SK-N-SH (cell line): ENCODE data around the gene PRAMEF14.
"Not testable (repeated sequence)": the region's sequence is repeated elsewhere in the genome, so short reads cannot be mapped to it uniquely, and the experiment has no call there.

ENCODE experiments used
- CHD2 ChIP-seq: fragments of 150-350 bp; IDR thresholded peaks from 2 replicates; pipeline ENCODE4 v1.6.1; 2018; ENCODE audit warnings: low read length; ENCODE audit not compliant: partially characterized antibody
- CTCF ChIP-seq: fragments of 200-600 bp; sonication (generic); IDR thresholded peaks from 2 replicates; pipeline ENCODE4 v1.6.1; 2017; ENCODE audit warnings: antibody characterized with exemption, mild to moderate bottlenecking, moderate library complexity
- EP300 ChIP-seq, 2 experiments: IDR thresholded peaks; 2 replicates each; pipeline versions ENCODE4 v1.4.0 to v1.6.1; 2012; ENCODE audit warnings: borderline replicate concordance in 1 of 2, low read depth in 1 of 2, low read length in 1 of 2
- EZH2phosphoT487 ChIP-seq: fragments of 200-600 bp; sonication (generic); IDR thresholded peaks from 2 replicates; pipeline ENCODE4 v1.6.1; 2017; ENCODE audit warnings: low read depth, mixed run types, mild to moderate bottlenecking, antibody characterized with exemption, moderate library complexity, borderline replicate concordance
- FOXJ3 ChIP-seq: sonication (generic); formaldehyde crosslinking; IDR thresholded peaks from 2 replicates; pipeline ENCODE4 v1.5.1; 2020; ENCODE audit warnings: mild to moderate bottlenecking, missing genetic modification reagents
- FOXM1 ChIP-seq: IDR thresholded peaks from 2 replicates; pipeline ENCODE4 v1.4.0; 2012; ENCODE audit warnings: low read depth, mild to moderate bottlenecking
- JUND ChIP-seq: IDR thresholded peaks from 2 replicates; pipeline ENCODE4 v1.4.0; 2012
- MXI1 ChIP-seq: IDR thresholded peaks from 2 replicates; pipeline ENCODE4 v1.6.1; 2012; ENCODE audit warnings: mild to moderate bottlenecking, low read depth, low read length, improper control_type of control experiment
- NRF1 ChIP-seq: IDR thresholded peaks from 2 replicates; pipeline ENCODE4 v1.6.1; 2012; ENCODE audit warnings: low read depth, mild to moderate bottlenecking, low read length
- POLR2AphosphoS5 ChIP-seq: IDR thresholded peaks from 2 replicates; pipeline ENCODE4 v1.6.1; 2012; ENCODE audit warnings: low read depth, low read length
- RAD21 ChIP-seq: IDR thresholded peaks from 2 replicates; pipeline ENCODE4 v1.6.1; 2012; ENCODE audit warnings: mild to moderate bottlenecking, low read length
- SIN3A ChIP-seq: IDR thresholded peaks from 2 replicates; pipeline ENCODE4 v1.6.1; 2012; ENCODE audit warnings: low read depth, mild to moderate bottlenecking, low read length, moderate library complexity, borderline replicate concordance
- SMC3 ChIP-seq: IDR thresholded peaks from 2 replicates; pipeline ENCODE4 v1.6.1; 2012; ENCODE audit warnings: low read depth, low read length, improper control_type of control experiment
- TEAD4 ChIP-seq: IDR thresholded peaks from 2 replicates; pipeline ENCODE4 v1.4.0; 2012; ENCODE audit warnings: mild to moderate bottlenecking, borderline replicate concordance; ENCODE audit not compliant: insufficient read depth

- TF ChIP-seq CTCF; EZH2phosphoT487; CHD2; EP300 (IDR thresholded peaks at IDR 0.05; ENCODE audit: borderline replicate concordance in 1 of 2, low read depth in 1 of 2, low read length in 1 of 2); FOXM1; MXI1; JUND; POLR2AphosphoS5; SIN3A; SMC3; TEAD4; FOXJ3; NRF1; RAD21: not testable (repeated sequence)
Measured at GRCh38 chr1:13393004-13393403, 46.1 kb upstream of the PRAMEF14 start.
